KOPT-K1 (cell line): ENCODE data around the gene CARMIL1.

Experiments used
- H3K27ac ChIP-seq: fragments of 200-600 bp; sonication (generic); 2 replicates; pipeline ENCODE4 v1.5.1; 2016; ENCODE audit warnings: antibody characterized with exemption, mild to moderate bottlenecking, low read depth, low read length; ENCODE audit not compliant: poor library complexity, severe bottlenecking
- H3K36me3 ChIP-seq: fragments of 200-600 bp; sonication (generic); 2 replicates; pipeline ENCODE4 v1.5.1; 2017; ENCODE audit warnings: antibody characterized with exemption, mild to moderate bottlenecking, low read length, moderate library complexity; ENCODE audit not compliant: insufficient read depth
- H3K9me3 ChIP-seq: fragments of 200-600 bp; sonication (generic); 2 replicates; pipeline ENCODE4 v1.5.1; 2017; ENCODE audit warnings: antibody characterized with exemption, low read length, mild to moderate bottlenecking; ENCODE audit not compliant: insufficient read depth, poor library complexity, severe bottlenecking

CARMIL1 gene

GRCh38 chr6:25278914-25279747, at the start of gene CARMIL1:
CARMIL1 (plus strand) TSS chr6:25279374; CDS start chr6:25279796, 422 bp downstream.
- H3K27ac ChIP-seq, result no peak within 1 kb of the TSS
- no peaks in the 10 kb centered on the region for H3K36me3 ChIP-seq
- no peaks in the 10 kb centered on the region for H3K9me3 ChIP-seq

- Histone ChIP-seq H3K27ac (no peak overlapping the region), H3K36me3 (no peaks in the 10 kb centered on the region), H3K9me3 (no peaks in the 10 kb centered on the region)
Observed at GRCh38 chr6:25229671-25230321, 49.4 kb upstream of the CARMIL1 start.

- Histone ChIP-seq H3K9me3 (no peaks in the 10 kb centered on the region), H3K27ac (no peak overlapping the region), H3K36me3 (no peaks in the 10 kb centered on the region)
Observed at GRCh38 chr6:25232479-25232878, 46.7 kb upstream of the CARMIL1 start.

- Histone ChIP-seq H3K9me3 (no peaks in the 10 kb centered on the region), H3K36me3 (no peaks in the 10 kb centered on the region), H3K27ac (no peak overlapping the region)
Observed at GRCh38 chr6:25233226-25233625, 45.9 kb upstream of the CARMIL1 start.

- Histone ChIP-seq H3K36me3 (no peaks in the 10 kb centered on the region), H3K27ac (no peak overlapping the region), H3K9me3 (no peaks in the 10 kb centered on the region)
Observed at GRCh38 chr6:25237579-25237978, 41.6 kb upstream of the CARMIL1 start.

GRCh38 chr6:25239059-25239458, 40.1 kb upstream of the CARMIL1 start:
- Histone ChIP-seq H3K36me3 (no peaks in the 10 kb centered on the region), H3K9me3 (no peaks in the 10 kb centered on the region), H3K27ac (no peak overlapping the region)

- H3K9me3 ChIP-seq, result no peaks in the 10 kb centered on the region
- H3K36me3 ChIP-seq, result no peaks in the 10 kb centered on the region
- no peak overlapping the region for H3K27ac ChIP-seq
Observed at GRCh38 chr6:25239498-25239897, 39.7 kb upstream of the CARMIL1 start.

- Histone ChIP-seq H3K36me3 (no peaks in the 10 kb centered on the region), H3K27ac (no peak overlapping the region), H3K9me3 (no peaks in the 10 kb centered on the region)
Observed at GRCh38 chr6:25242567-25242966, 36.6 kb upstream of the CARMIL1 start.

- H3K27ac ChIP-seq, result no peak overlapping the region
- H3K9me3 ChIP-seq, result no peaks in the 10 kb centered on the region
Observed at GRCh38 chr6:25244865-25245264, 34.3 kb upstream of the CARMIL1 start.

GRCh38 chr6:25248123-25248522, 31.1 kb upstream of the CARMIL1 start:
- no peaks in the 10 kb centered on the region for H3K36me3 ChIP-seq
- H3K9me3 ChIP-seq, result no peaks in the 10 kb centered on the region
- H3K27ac ChIP-seq, result no peak overlapping the region

More at GRCh38 chr6:25244865-25245264, 34.3 kb upstream of the CARMIL1 start:
- no peaks in the 10 kb centered on the region for H3K36me3 ChIP-seq

- Histone ChIP-seq H3K27ac (no peak overlapping the region), H3K9me3 (no peaks in the 10 kb centered on the region), H3K36me3 (no peaks in the 10 kb centered on the region)
Observed at GRCh38 chr6:25249133-25249532, 30.0 kb upstream of the CARMIL1 start.

GRCh38 chr6:25250878-25251277, 28.3 kb upstream of the CARMIL1 start:
- Histone ChIP-seq H3K36me3 (no peaks in the 10 kb centered on the region), H3K27ac (no peak overlapping the region), H3K9me3 (no peaks in the 10 kb centered on the region)

GRCh38 chr6:25251426-25251825, 27.7 kb upstream of the CARMIL1 start:
- Histone ChIP-seq H3K27ac (no peak overlapping the region), H3K36me3 (no peaks in the 10 kb centered on the region), H3K9me3 (no peaks in the 10 kb centered on the region)

GRCh38 chr6:25253351-25253750, 25.8 kb upstream of the CARMIL1 start:
- no peak overlapping the region for H3K27ac ChIP-seq
- H3K36me3 ChIP-seq, result no peaks in the 10 kb centered on the region
- H3K9me3 ChIP-seq, result no peaks in the 10 kb centered on the region

GRCh38 chr6:25254671-25255070, 24.5 kb upstream of the CARMIL1 start:
- no peaks in the 10 kb centered on the region for H3K36me3 ChIP-seq
- H3K9me3 ChIP-seq, result no peaks in the 10 kb centered on the region
- no peak overlapping the region for H3K27ac ChIP-seq
